ENCODE measurements around the gene MAN1A1. TPM values are rescaled to one million over a fixed set of nuclear protein-coding genes. Genes with fewer than 3 reads are reported as not detected.

The MAN1A1 gene
- total and polyA plus RNA-seq, 11 donors, result 5.6 to 30.6 (median 12.6) TPM

GRCh38 chr6:119323931-119324330 lies 25.6 kb downstream of the MAN1A1 start:
- Histone ChIP-seq H3K36me3 (peaks cover 0 to 20% (median 0%) of the 10 kb centered on the region in 9 donors), H3K9me3 (no peaks in the 10 kb centered on the region), H3K4me3 (no peak overlapping the region), H3K27ac (no peak overlapping the region), H3K27me3 (no peaks in the 10 kb centered on the region), H3K4me1 (peaks cover 0 to 28% (median 3%) of the 10 kb centered on the region in 12 donors)
- WGBS, 4 donors, result 73 to 79% (median 76%) methylated on average over 1 of the region's 1 CpG
- no peak for ATAC-seq
- no peak for TF ChIP-seq POLR2A (IDR thresholded peaks at IDR 0.05)
- TF ChIP-seq CTCF (IDR thresholded peaks at IDR 0.05), result no peak
- no peak for DNase-seq
- intact Hi-C loops (cut with DNase I), result no loop called here

- intact Hi-C loops (cut with DNase I), result no loop called here
- 94 to 99% (median 96%) methylated on average over 2 of the region's 2 CpGs for WGBS, 4 donors
- Histone ChIP-seq H3K27me3 (no peaks in the 10 kb centered on the region), H3K4me1 (peaks cover 0 to 28% (median 3%) of the 10 kb centered on the region in 12 donors), H3K4me3 (no peak overlapping the region), H3K36me3 (peaks cover 0 to 16% (median 0%) of the 10 kb centered on the region in 9 donors), H3K9me3 (no peaks in the 10 kb centered on the region), H3K27ac (no peak overlapping the region)
- TF ChIP-seq CTCF (IDR thresholded peaks at IDR 0.05) (no peak), POLR2A (IDR thresholded peaks at IDR 0.05) (no peak)
- DNase-seq (no peak), ATAC-seq (no peak)
Observed at GRCh38 chr6:119323478-119323877, 26.1 kb downstream of the MAN1A1 start.

- 75 to 88% (median 85%) methylated on average over 5 of the region's 5 CpGs for WGBS, 4 donors
Observed at GRCh38 chr6:119322715-119323350, 26.7 kb downstream of the MAN1A1 start.

GRCh38 chr6:119322034-119322433 lies 27.5 kb downstream of the MAN1A1 start:
- peaks cover 0 to 15% (median 0%) of the 10 kb centered on the region in 9 donors for H3K36me3 ChIP-seq

More at GRCh38 chr6:119322715-119323350, 26.7 kb downstream of the MAN1A1 start:
- DNase-seq (no peak), ATAC-seq (peak in 3 of 4 donors; percentile 26 to 54 (median 32))
- H3K9me3 ChIP-seq, result no peaks in the 10 kb centered on the region
- TF ChIP-seq CTCF (IDR thresholded peaks at IDR 0.05) (no peak), POLR2A (IDR thresholded peaks at IDR 0.05) (no peak)
- no peak overlapping the region for H3K4me3 ChIP-seq
- H3K4me1 ChIP-seq, result peaks cover 0 to 28% (median 3%) of the 10 kb centered on the region in 12 donors
- intact Hi-C loops (cut with DNase I), result no loop called here
- no peak overlapping the region for H3K27ac ChIP-seq
- peaks cover 0 to 16% (median 0%) of the 10 kb centered on the region in 9 donors for H3K36me3 ChIP-seq
- no peaks in the 10 kb centered on the region for H3K27me3 ChIP-seq

More at GRCh38 chr6:119322034-119322433, 27.5 kb downstream of the MAN1A1 start:
- Histone ChIP-seq H3K27me3 (no peaks in the 10 kb centered on the region), H3K9me3 (no peaks in the 10 kb centered on the region), H3K4me1 (peaks cover 0 to 28% (median 3%) of the 10 kb centered on the region in 12 donors), H3K4me3 (no peak overlapping the region), H3K27ac (no peak overlapping the region)
- no peak for DNase-seq
- TF ChIP-seq POLR2A (IDR thresholded peaks at IDR 0.05), result no peak
- no peak for TF ChIP-seq CTCF (IDR thresholded peaks at IDR 0.05)
- 94 to 98% (median 96%) methylated on average over 2 of the region's 2 CpGs for WGBS, 4 donors
- intact Hi-C loops (cut with DNase I), result no loop called here
- ATAC-seq, result peak in 3 of 4 donors; percentile 20 to 48 (median 43)
